Esophagus squamous epithelium (tissue), 4 donors: Measurements from ENCODE around the gene ST7.

Source experiments
- CTCF ChIP-seq, 6 experiments: fragments of 450-650 bp in 4 of 6; fragments of 200-600 bp in 2 of 6; sonication (generic) in 2 of 6; IDR thresholded peaks; one replicate each; pipeline ENCODE4 v1.5.1; 2016 to 2019; ENCODE audit warnings: antibody characterized with exemption in 6 of 6, mild to moderate bottlenecking in 4 of 6, moderate library complexity in 4 of 6
- POLR2A ChIP-seq, 4 donors: fragments of 450-650 bp; IDR thresholded peaks; one replicate each; pipeline ENCODE4 v1.6.1; 2017; ENCODE audit warnings: antibody characterized with exemption in 4 of 4, mild to moderate bottlenecking in 4 of 4, moderate library complexity in 3 of 4

DNA sequence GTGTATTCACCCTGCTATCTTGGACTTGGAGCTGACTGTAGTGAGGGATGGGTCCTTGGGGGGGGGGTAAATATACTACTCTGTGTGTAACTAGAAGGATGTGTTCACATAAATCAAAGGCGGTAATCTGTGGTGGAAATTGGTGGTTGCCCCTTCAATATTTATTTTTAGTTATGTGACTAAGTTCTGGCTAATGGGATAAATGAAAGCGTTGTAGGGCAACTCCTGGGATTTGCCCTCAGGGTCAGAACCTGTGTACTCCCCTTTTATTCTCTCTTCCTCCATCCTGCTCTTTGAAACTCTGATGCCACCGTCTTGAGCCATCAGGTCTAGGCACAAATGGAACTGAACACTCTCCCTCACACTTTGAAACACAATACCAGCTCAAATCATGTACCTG, 24.3 kb upstream of the ST7 start:
- no peak for TF ChIP-seq POLR2A (IDR thresholded peaks at IDR 0.05)
- TF ChIP-seq CTCF (IDR thresholded peaks at IDR 0.05), result no peak
